CD4-positive, CD25-positive, alpha-beta regulatory T cell (primary cell): ENCODE data around the gene JAG2. TPM values are rescaled to one million over a fixed set of nuclear protein-coding genes. Genes with fewer than 3 reads are reported as not detected.

Experiments
- ATAC-seq, 2 donors: fragments of 150-1000 bp; cut with Tn5 transposase; one replicate each; pipeline ENCODE4 v1.10.0; 2021; ENCODE audit warnings: low read depth in 2 of 2, moderate number of reproducible peaks in 2 of 2, moderate library complexity in 1 of 2
- DNase-seq, 3 donors: peaks; one replicate each; pipeline versions ENCODE4 v3.0.0 to v3.0.0-alpha.2; 2012 to 2022; ENCODE audit warnings: mixed read lengths in 1 of 3
- H3K27ac ChIP-seq: one replicate; pipeline ENCODE4 v1.7.0; 2013; ENCODE audit warnings: mild to moderate bottlenecking, low read length; ENCODE audit not compliant: insufficient read depth, poor library complexity, severe bottlenecking
- H3K27me3 ChIP-seq: one replicate; pipeline ENCODE4 v1.7.0; 2013; ENCODE audit warnings: low read length; ENCODE audit not compliant: control insufficient read depth, insufficient read depth
- H3K36me3 ChIP-seq: one replicate; pipeline ENCODE4 v1.7.0; 2013; ENCODE audit warnings: mild to moderate bottlenecking, low read length, moderate library complexity; ENCODE audit not compliant: control insufficient read depth, insufficient read depth
- H3K4me1 ChIP-seq: 2 replicates; pipeline ENCODE4 v1.7.0; 2013; ENCODE audit warnings: mild to moderate bottlenecking, low read length; ENCODE audit not compliant: insufficient read depth, control insufficient read depth, poor library complexity, severe bottlenecking
- H3K4me3 ChIP-seq: one replicate; pipeline ENCODE4 v1.7.0; 2013; ENCODE audit warnings: low read depth, mild to moderate bottlenecking, low read length, moderate library complexity
- H3K9me3 ChIP-seq, 2 experiments: 1 replicate in 1 of 2; 2 replicates in 1 of 2; pipeline ENCODE4 v1.7.0; 2013; ENCODE audit warnings: low read length in 2 of 2, mild to moderate bottlenecking in 1 of 2, moderate library complexity in 1 of 2; ENCODE audit not compliant: control insufficient read depth in 2 of 2
- H3K27ac Mint-ChIP-seq, 3 donors: one replicate each; pipeline ENCODE4 v1.8.0; 2020 to 2022; ENCODE audit warnings: mild to moderate bottlenecking in 3 of 3, mixed read lengths in 3 of 3, moderate library complexity in 2 of 3
- H3K27me3 Mint-ChIP-seq: one replicate; pipeline ENCODE4 v1.8.0; 2022; ENCODE audit warnings: mild to moderate bottlenecking, mixed read lengths
- H3K36me3 Mint-ChIP-seq: one replicate; pipeline ENCODE4 v1.8.0; 2020; ENCODE audit warnings: mixed read lengths
- H3K4me1 Mint-ChIP-seq, 4 donors: one replicate each; pipeline ENCODE4 v1.8.0; 2020 to 2022; ENCODE audit warnings: mixed read lengths in 4 of 4, mild to moderate bottlenecking in 1 of 4
- H3K4me3 Mint-ChIP-seq, 4 donors: one replicate each; pipeline ENCODE4 v1.8.0; 2020 to 2022; ENCODE audit warnings: mild to moderate bottlenecking in 4 of 4, mixed read lengths in 4 of 4, moderate library complexity in 3 of 4
- H3K9me3 Mint-ChIP-seq, 7 donors: one replicate each; pipeline ENCODE4 v1.8.0; 2020 to 2022; ENCODE audit warnings: mixed read lengths in 7 of 7, mild to moderate bottlenecking in 3 of 7, moderate library complexity in 2 of 7
- polyA plus RNA-seq, 4 donors: library from polyadenylated mRNA; unstranded; fragments of 300-500 nt; fragmentation: Illumina TruSeq; gene quantifications; one replicate each; pipeline ENCODE4 v1.2.3, GENCODE V29; 2021
- total RNA-seq: library from RNA; stranded (reverse); gene quantifications from one replicate; pipeline ENCODE4 v1.2.3, GENCODE V29; 2022

The JAG2 gene
- total and polyA plus RNA-seq, 5 donors from 2014 or later: 0.05 to 1.4 (median 0.23) TPM; not detected in 2

- H3K4me1 Mint-ChIP-seq: peaks cover 0 to 24% (median 4%) of the 10 kb centered on the region in 4 donors
- no peaks in the 10 kb centered on the region for H3K9me3 ChIP-seq
- H3K4me3 Mint-ChIP-seq: no peak overlapping the region
- ATAC-seq (no peak), DNase-seq (no peak)
- H3K27me3 ChIP-seq: no peaks in the 10 kb centered on the region
- peaks cover 33% of the 10 kb centered on the region for H3K27me3 Mint-ChIP-seq
- H3K27ac Mint-ChIP-seq: no peak overlapping the region
- H3K9me3 Mint-ChIP-seq: no peaks in the 10 kb centered on the region
- no peaks in the 10 kb centered on the region for H3K36me3 ChIP-seq
- no peaks in the 10 kb centered on the region for H3K36me3 Mint-ChIP-seq
- no peak overlapping the region for H3K4me3 ChIP-seq
- no peak overlapping the region for H3K27ac ChIP-seq
- peaks cover 42% of the 10 kb centered on the region for H3K4me1 ChIP-seq
These were observed 27.8 kb upstream of the JAG2 start for GRCh38 chr14:105196265-105196960.

- Mint-ChIP-seq H3K4me3 (peak overlapping the region in 1 of 4 donors; percentile 65), H3K4me1 (peaks cover 0 to 24% (median 4%) of the 10 kb centered on the region in 4 donors), H3K9me3 (no peaks in the 10 kb centered on the region), H3K27me3 (peaks cover 31% of the 10 kb centered on the region), H3K27ac (peak overlapping the region in 2 of 3 donors; percentile 11 to 38), H3K36me3 (no peaks in the 10 kb centered on the region)
- no peak overlapping the region for H3K27ac ChIP-seq
- H3K4me1 ChIP-seq: peaks cover 42% of the 10 kb centered on the region
- H3K4me3 ChIP-seq: no peak overlapping the region
- no peaks in the 10 kb centered on the region for H3K9me3 ChIP-seq
- H3K36me3 ChIP-seq: no peaks in the 10 kb centered on the region
- ATAC-seq (peak in 1 of 2 donors; percentile 2), DNase-seq (peak in 1 of 3 donors; percentile 36)
- no peaks in the 10 kb centered on the region for H3K27me3 ChIP-seq
These were observed 27.1 kb upstream of the JAG2 start for GRCh38 chr14:105195522-105196264.

- Mint-ChIP-seq H3K27me3 (peaks cover 28% of the 10 kb centered on the region), H3K4me3 (no peak overlapping the region), H3K36me3 (no peaks in the 10 kb centered on the region), H3K9me3 (no peaks in the 10 kb centered on the region), H3K27ac (no peak overlapping the region), H3K4me1 (peaks cover 0 to 24% (median 4%) of the 10 kb centered on the region in 4 donors)
- no peaks in the 10 kb centered on the region for H3K27me3 ChIP-seq
- H3K27ac ChIP-seq: no peak overlapping the region
- ATAC-seq: no peak
- no peaks in the 10 kb centered on the region for H3K9me3 ChIP-seq
- no peaks in the 10 kb centered on the region for H3K36me3 ChIP-seq
- no peak for DNase-seq
- H3K4me3 ChIP-seq: no peak overlapping the region
- H3K4me1 ChIP-seq: peaks cover 42% of the 10 kb centered on the region
These were observed 26.5 kb upstream of the JAG2 start for GRCh38 chr14:105195051-105195450.

- Mint-ChIP-seq H3K4me3 (peak overlapping the region in 3 of 4 donors; percentile 36 to 75 (median 59)), H3K36me3 (no peaks in the 10 kb centered on the region), H3K9me3 (peaks cover 0 to 1% (median 0%) of the 10 kb centered on the region in 7 donors), H3K4me1 (peaks cover 0 to 24% (median 4%) of the 10 kb centered on the region in 4 donors), H3K27ac (peak overlapping the region in 1 of 3 donors; percentile 72), H3K27me3 (peaks cover 19% of the 10 kb centered on the region)
- Histone ChIP-seq H3K4me3 (no peak overlapping the region), H3K36me3 (no peaks in the 10 kb centered on the region), H3K27me3 (no peaks in the 10 kb centered on the region), H3K27ac (no peak overlapping the region), H3K9me3 (no peaks in the 10 kb centered on the region), H3K4me1 (peaks cover 42% of the 10 kb centered on the region)
- ATAC-seq (peak; percentile 12 to 30), DNase-seq (peak in 1 of 3 donors; percentile 61)
These were observed 25.6 kb upstream of the JAG2 start for GRCh38 chr14:105193916-105194782.

- Mint-ChIP-seq H3K9me3 (peaks cover 0 to 1% (median 0%) of the 10 kb centered on the region in 7 donors), H3K36me3 (no peaks in the 10 kb centered on the region), H3K4me1 (peaks cover 0 to 24% (median 4%) of the 10 kb centered on the region in 4 donors), H3K27me3 (peaks cover 20% of the 10 kb centered on the region), H3K4me3 (peak overlapping the region in 1 of 4 donors; percentile 63), H3K27ac (peak overlapping the region in 1 of 3 donors; percentile 75)
- Histone ChIP-seq H3K9me3 (peaks cover 0 to 5% of the 10 kb centered on the region in 2 experiments), H3K4me1 (peaks cover 42% of the 10 kb centered on the region), H3K4me3 (no peak overlapping the region), H3K27ac (no peak overlapping the region), H3K27me3 (no peaks in the 10 kb centered on the region), H3K36me3 (no peaks in the 10 kb centered on the region)
- DNase-seq (no peak), ATAC-seq (peak; percentile 48 to 55)
These were observed 24.5 kb upstream of the JAG2 start for GRCh38 chr14:105192866-105193731.

- Mint-ChIP-seq H3K4me3 (peak overlapping the region in 1 of 4 donors; percentile 15), H3K9me3 (peaks cover 0 to 2% (median 0%) of the 10 kb centered on the region in 7 donors), H3K36me3 (no peaks in the 10 kb centered on the region), H3K27ac (no peak overlapping the region), H3K27me3 (peaks cover 11% of the 10 kb centered on the region), H3K4me1 (peaks cover 0 to 2% (median 0%) of the 10 kb centered on the region in 4 donors)
- no peak for DNase-seq
- H3K4me3 ChIP-seq: no peak overlapping the region
- H3K4me1 ChIP-seq: peaks cover 6% of the 10 kb centered on the region
- H3K9me3 ChIP-seq: peaks cover 0 to 11% of the 10 kb centered on the region in 2 experiments
- no peak for ATAC-seq
- no peaks in the 10 kb centered on the region for H3K36me3 ChIP-seq
- no peaks in the 10 kb centered on the region for H3K27me3 ChIP-seq
- no peak overlapping the region for H3K27ac ChIP-seq
These were observed 19.5 kb upstream of the JAG2 start for GRCh38 chr14:105187935-105188524.
